Upper lobe of left lung (tissue), 6 donors: ENCODE measurements around the gene RAP2C. TPM values are rescaled to one million over a fixed set of nuclear protein-coding genes. Genes with fewer than 3 reads are reported as not detected.

Source experiments
- ATAC-seq, 2 donors: fragments of 200-7000 bp; cut with Tn5 transposase; one replicate each; pipeline ENCODE4 v1.9.1; 2022; ENCODE audit warnings: mild to moderate bottlenecking in 2 of 2, moderate library complexity in 2 of 2; ENCODE audit not compliant: low FRiP score in 2 of 2
- DNase-seq, 2 donors: peaks; one replicate each; pipeline ENCODE4 v3.0.0-alpha.2; 2019 to 2020
- H3K27ac ChIP-seq, 4 donors: fragments of 200-600 bp; sonication (generic); one replicate each; pipeline ENCODE4 v1.5.1; 2016 to 2019
- H3K27me3 ChIP-seq, 4 donors: fragments of 200-600 bp; sonication (generic); one replicate each; pipeline ENCODE4 v1.5.1; 2017 to 2019
- H3K36me3 ChIP-seq, 4 donors: fragments of 200-600 bp; sonication (generic); one replicate each; pipeline ENCODE4 v1.5.1; 2016 to 2019
- H3K4me1 ChIP-seq, 4 donors: fragments of 200-600 bp; sonication (generic); one replicate each; pipeline ENCODE4 v1.5.1; 2018 to 2019
- H3K4me3 ChIP-seq, 4 donors: fragments of 200-600 bp; sonication (generic); one replicate each; pipeline ENCODE4 v1.5.1; 2017 to 2019; ENCODE audit warnings: mild to moderate bottlenecking in 2 of 4, moderate library complexity in 1 of 4
- H3K9me3 ChIP-seq, 4 donors: fragments of 200-600 bp; sonication (generic); one replicate each; pipeline ENCODE4 v1.5.1; 2018 to 2019
- CTCF ChIP-seq, 6 experiments: fragments of 450-650 bp in 4 of 6; fragments of 200-600 bp in 2 of 6; sonication (generic) in 2 of 6; IDR thresholded peaks; one replicate each; pipeline ENCODE4 v1.5.1; 2016 to 2019; ENCODE audit warnings: antibody characterized with exemption in 6 of 6
- EP300 ChIP-seq, 4 donors: sonication (generic); formaldehyde crosslinking; IDR thresholded peaks; one replicate each; pipeline ENCODE4 v1.5.1; 2017; ENCODE audit warnings: antibody characterized with exemption in 4 of 4, control low read depth in 2 of 4
- POLR2A ChIP-seq, 4 donors: fragments of 450-650 bp; IDR thresholded peaks; one replicate each; pipeline ENCODE4 v1.5.1; 2016 to 2017; ENCODE audit warnings: antibody characterized with exemption in 4 of 4, mild to moderate bottlenecking in 2 of 4
- POLR2AphosphoS5 ChIP-seq, 2 donors: sonication (generic); formaldehyde crosslinking; IDR thresholded peaks; one replicate each; pipeline ENCODE4 v1.5.1; 2017; ENCODE audit warnings: antibody characterized with exemption in 2 of 2
- WGBS, 2 donors: methylation state at CpG; one replicate each; pipeline ENCODE4 v1.1.5; 2017 to 2018; 5-methylcytosine and 5-hydroxymethylcytosine counted together
- total RNA-seq, 6 donors: library from RNA; depleted of rRNA in 4 of 6; stranded (reverse); fragments of >200 nt in 4 of 6; gene quantifications; one replicate each; pipeline versions ENCODE4 v1.1.0 to v1.2.1, GENCODE V29; 2016 to 2021
- donor health status: DM: no; HTN: no; CAD: no; lungs with moderate emphysema.
- donor health status: DM: no; HTN: yes; CAD: no; lungs with severe emphysema.

The RAP2C gene
- total RNA-seq = 10 to 100 TPM; 13.5 to 27.2 (median 22.0) TPM

- H3K27ac ChIP-seq = peak within 1 kb of the TSS; percentile 98 to 99 (median 98)
- peaks cover 5 to 22% (median 10%) of the 10 kb centered on the region in 4 donors for H3K4me1 ChIP-seq
- H3K4me3 ChIP-seq = peak within 1 kb of the TSS; percentile 36 to 83 (median 73)
- H3K9me3 ChIP-seq = no peaks in the 10 kb centered on the region
- DNase-seq = peak; percentile 30 to 86
- no peaks in the 10 kb centered on the region for H3K36me3 ChIP-seq
- ATAC-seq = peak; percentile 84 to 90
- H3K27me3 ChIP-seq = no peaks in the 10 kb centered on the region
- TF ChIP-seq POLR2AphosphoS5 (IDR thresholded peaks at IDR 0.05) (peak in 1 of 2 donors; percentile 47), POLR2A (IDR thresholded peaks at IDR 0.05) (no peak), CTCF (IDR thresholded peaks at IDR 0.05) (peak; percentile 26 to 61 (median 40))
- WGBS, 2 donors = 0 to 31% methylated on average over 3 to 6 of the region's 6 CpGs
Measured at GRCh38 chrX:132219343-132219768, at the start of gene RAP2C. Gene RAP2C (minus strand): TSS chrX:132219447. CDS start chrX:132217268, 2,179 bp downstream.

GRCh38 chrX:132267392-132267791 is 48.1 kb upstream of the RAP2C start:
- ATAC-seq = no peak
- peaks cover 0 to 7% (median 0%) of the 10 kb centered on the region in 4 donors for H3K4me1 ChIP-seq

GRCh38 chrX:132266583-132267355 is 47.5 kb upstream of the RAP2C start:
- H3K27me3 ChIP-seq = no peaks in the 10 kb centered on the region
- ATAC-seq = no peak

More at GRCh38 chrX:132267392-132267791, 48.1 kb upstream of the RAP2C start:
- Histone ChIP-seq H3K4me3 (no peak overlapping the region), H3K27me3 (no peaks in the 10 kb centered on the region), H3K36me3 (no peaks in the 10 kb centered on the region), H3K9me3 (no peaks in the 10 kb centered on the region), H3K27ac (no peak overlapping the region)
- DNase-seq = no peak
- TF ChIP-seq CTCF (IDR thresholded peaks at IDR 0.05) (no peak), POLR2A (IDR thresholded peaks at IDR 0.05) (no peak), POLR2AphosphoS5 (IDR thresholded peaks at IDR 0.05) (no peak), EP300 (IDR thresholded peaks at IDR 0.05) (no peak)
- 86 to 91% methylated on average over 6 of the region's 6 CpGs for WGBS, 2 donors

GRCh38 chrX:132263127-132263526 is 43.9 kb upstream of the RAP2C start:
- TF ChIP-seq POLR2AphosphoS5 (IDR thresholded peaks at IDR 0.05) (no peak), POLR2A (IDR thresholded peaks at IDR 0.05) (no peak), EP300 (IDR thresholded peaks at IDR 0.05) (no peak), CTCF (IDR thresholded peaks at IDR 0.05) (no peak)
- no peak overlapping the region for H3K27ac ChIP-seq
- WGBS, 2 donors = 66 to 73% methylated on average over 3 of the region's 3 CpGs
- H3K9me3 ChIP-seq = no peaks in the 10 kb centered on the region
- no peaks in the 10 kb centered on the region for H3K36me3 ChIP-seq
- no peak overlapping the region for H3K4me3 ChIP-seq
- no peaks in the 10 kb centered on the region for H3K27me3 ChIP-seq
- DNase-seq (no peak), ATAC-seq (no peak)
- no peaks in the 10 kb centered on the region for H3K4me1 ChIP-seq

More at GRCh38 chrX:132266583-132267355, 47.5 kb upstream of the RAP2C start:
- Histone ChIP-seq H3K4me3 (no peak overlapping the region), H3K9me3 (no peaks in the 10 kb centered on the region), H3K36me3 (no peaks in the 10 kb centered on the region), H3K4me1 (peaks cover 0 to 7% (median 0%) of the 10 kb centered on the region in 4 donors), H3K27ac (no peak overlapping the region)
- TF ChIP-seq POLR2AphosphoS5 (IDR thresholded peaks at IDR 0.05) (no peak), EP300 (IDR thresholded peaks at IDR 0.05) (no peak), CTCF (IDR thresholded peaks at IDR 0.05) (no peak), POLR2A (IDR thresholded peaks at IDR 0.05) (no peak)
- DNase-seq = no peak
- 50 to 82% methylated on average over 1 of the region's 1 CpG for WGBS, 2 donors
